ENCODE results near the gene PBX4. TPM values are rescaled to one million over a fixed set of nuclear protein-coding genes. Genes with fewer than 3 reads are reported as not detected.

The PBX4 gene
- total RNA-seq, 6 experiments from 2014 or later, result 0.23 to 0.40 (median 0.30) TPM; not detected in 1

DNA sequence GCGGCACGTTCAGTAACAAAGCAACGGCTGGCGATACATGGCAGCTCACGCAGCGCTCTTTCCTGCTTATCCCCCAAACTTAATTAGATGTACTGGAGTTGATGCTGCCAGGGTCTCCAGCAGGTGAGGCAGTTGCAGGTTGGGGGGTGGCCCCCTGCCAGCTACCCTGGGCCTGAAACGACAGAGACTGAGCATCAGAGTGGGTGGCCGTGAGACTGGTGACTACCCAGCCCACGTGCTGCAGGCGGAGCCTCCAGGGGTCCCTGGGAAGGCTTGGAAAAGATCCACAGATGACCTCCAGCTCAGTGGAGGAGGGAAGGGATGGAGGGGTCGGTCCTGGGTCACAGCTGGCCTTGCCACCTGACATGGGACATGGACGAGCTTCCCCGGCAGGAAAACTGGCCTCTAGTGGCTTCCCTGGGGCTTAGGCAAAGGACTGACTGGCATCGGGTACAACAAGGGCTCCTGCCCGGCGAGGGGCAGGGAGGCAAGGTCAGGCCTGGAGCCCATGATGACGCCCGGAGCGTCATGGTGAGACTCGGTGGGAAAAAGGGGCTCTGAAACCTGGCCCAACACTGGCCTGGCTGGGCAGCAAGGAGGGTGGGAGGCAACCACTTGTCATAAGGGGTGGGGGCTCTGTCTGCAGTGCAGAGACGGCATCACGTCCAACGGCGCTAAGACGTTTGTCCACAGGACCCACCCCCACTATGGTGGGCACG is 56.4 kb downstream of the PBX4 start:
- Mint-ChIP-seq H3K9me3 (no peaks in the 10 kb centered on the region), H3K4me3 (no peak overlapping the region), H3K4me1 (ENCODE audit: low read depth) (peaks cover 6% of the 10 kb centered on the region), H3K27me3 (ENCODE audit: insufficient read depth) (peaks cover 5% of the 10 kb centered on the region), H3K27ac (no peak overlapping the region), H3K36me3 (ENCODE audit: low read depth) (no peaks in the 10 kb centered on the region)
- no peak for TF ChIP-seq CTCF (IDR thresholded peaks at IDR 0.05)
- no peak for DNase-seq

DNA sequence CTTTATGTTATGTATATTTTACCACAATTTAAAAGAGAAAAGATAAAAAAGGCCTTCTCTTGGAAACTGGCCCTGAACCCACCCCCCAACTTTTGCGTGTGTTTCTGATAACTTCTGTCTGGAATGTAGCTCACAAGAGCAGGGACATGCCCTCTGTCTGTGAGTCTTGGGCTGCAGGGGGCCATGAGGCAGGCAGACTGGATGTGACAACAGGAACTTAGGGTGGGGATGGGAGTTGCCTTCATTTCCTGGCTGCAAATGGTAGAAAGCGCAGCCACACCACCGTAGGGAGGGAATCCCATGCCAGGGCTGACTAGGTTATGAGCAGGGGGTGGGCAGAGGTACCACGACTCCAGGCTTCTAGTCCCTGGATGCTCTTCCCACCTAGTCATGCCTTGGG is 58.6 kb downstream of the PBX4 start:
- no peaks in the 10 kb centered on the region for H3K4me1 Mint-ChIP-seq (ENCODE audit: low read depth)
- H3K4me3 Mint-ChIP-seq, result no peak overlapping the region
- H3K9me3 Mint-ChIP-seq, result no peaks in the 10 kb centered on the region
- no peak for TF ChIP-seq CTCF (IDR thresholded peaks at IDR 0.05)
- H3K27me3 Mint-ChIP-seq (ENCODE audit: insufficient read depth), result peaks cover 5% of the 10 kb centered on the region
- no peak for DNase-seq
- no peaks in the 10 kb centered on the region for H3K36me3 Mint-ChIP-seq (ENCODE audit: low read depth)
- no peak overlapping the region for H3K27ac Mint-ChIP-seq

- Mint-ChIP-seq H3K4me3 (no peak overlapping the region), H3K4me1 (ENCODE audit: low read depth) (no peaks in the 10 kb centered on the region), H3K36me3 (ENCODE audit: low read depth) (no peaks in the 10 kb centered on the region), H3K27ac (no peak overlapping the region), H3K27me3 (ENCODE audit: insufficient read depth) (peaks cover 5% of the 10 kb centered on the region), H3K9me3 (no peaks in the 10 kb centered on the region)
- DNase-seq, result no peak
- TF ChIP-seq CTCF (IDR thresholded peaks at IDR 0.05), result no peak
These were observed 59.9 kb downstream of the PBX4 start for GRCh38 chr19:19558636-19559035.

DNA sequence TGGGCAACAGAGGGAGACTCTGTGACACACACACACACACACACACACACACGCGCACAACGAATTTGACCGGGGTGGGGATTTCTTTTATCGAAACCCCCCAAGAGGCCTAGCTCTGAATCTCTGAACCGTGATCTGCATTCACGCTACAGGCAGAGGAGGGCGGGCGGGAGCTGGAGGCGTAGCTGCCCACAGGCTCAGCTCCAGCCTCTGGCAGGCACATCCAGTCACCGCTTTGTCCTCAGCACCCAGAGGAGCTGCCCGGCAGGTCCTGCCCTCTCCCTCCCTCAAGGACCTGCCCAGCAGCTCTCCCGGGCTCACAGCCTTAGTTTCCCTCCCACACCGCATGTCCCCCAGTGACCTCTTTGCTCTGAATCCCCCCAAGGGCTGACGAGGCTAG is 60.4 kb downstream of the PBX4 start:
- no peak for TF ChIP-seq CTCF (IDR thresholded peaks at IDR 0.05)
- Mint-ChIP-seq H3K36me3 (ENCODE audit: low read depth) (no peaks in the 10 kb centered on the region), H3K4me3 (no peak overlapping the region), H3K27ac (no peak overlapping the region), H3K4me1 (ENCODE audit: low read depth) (no peaks in the 10 kb centered on the region), H3K9me3 (no peaks in the 10 kb centered on the region), H3K27me3 (ENCODE audit: insufficient read depth) (peaks cover 8% of the 10 kb centered on the region)
- no peak for DNase-seq

DNA sequence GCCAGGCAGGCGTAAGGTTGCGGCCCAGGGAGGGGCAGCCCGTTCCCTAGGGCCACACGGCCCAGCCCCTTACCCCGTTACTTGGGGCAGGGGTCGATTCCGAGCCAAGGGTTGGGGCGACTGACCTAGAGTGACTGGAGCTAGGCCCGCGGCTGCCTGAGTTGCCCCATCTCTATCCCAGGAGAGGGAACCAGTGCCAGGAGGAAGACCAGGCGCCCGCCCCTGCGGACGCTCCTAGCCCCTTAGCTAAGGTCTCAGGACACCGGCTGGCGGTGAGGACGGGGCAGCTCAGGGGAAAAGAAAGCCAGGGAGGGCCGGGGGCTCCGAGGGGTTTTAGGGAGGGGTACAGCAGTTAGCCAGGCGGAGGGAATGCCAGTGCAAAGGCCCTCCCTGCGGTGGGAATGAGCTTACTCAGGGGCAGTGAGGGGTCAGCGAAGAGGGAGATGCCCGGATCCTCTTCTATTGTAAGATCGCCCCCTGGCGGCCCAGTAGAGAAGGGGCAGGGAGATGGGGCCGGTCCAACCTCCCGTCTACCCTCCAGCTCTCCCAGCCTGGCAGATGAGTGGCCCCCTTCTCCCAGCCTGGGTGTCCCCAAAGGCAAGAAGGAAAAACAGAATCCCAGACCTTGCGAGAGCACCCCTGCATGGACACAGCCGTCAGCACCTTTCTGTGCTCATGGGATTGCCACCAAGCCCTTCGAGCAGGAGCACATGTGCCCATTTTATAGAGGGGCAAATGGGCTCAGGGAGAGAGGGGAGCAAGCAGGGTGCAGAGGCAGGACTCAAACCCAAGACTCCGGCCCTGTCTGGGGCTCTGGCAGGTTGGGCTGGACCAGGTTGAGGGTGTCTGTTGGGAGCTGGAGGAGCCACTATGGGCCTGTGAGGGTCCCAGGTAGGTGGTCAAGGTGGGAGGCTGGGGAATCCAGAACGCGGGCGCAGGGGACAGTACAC is 64.1 kb downstream of the PBX4 start:
- Mint-ChIP-seq H3K36me3 (ENCODE audit: low read depth) (no peaks in the 10 kb centered on the region), H3K9me3 (no peaks in the 10 kb centered on the region), H3K27ac (no peak overlapping the region), H3K27me3 (ENCODE audit: insufficient read depth) (peaks cover 11% of the 10 kb centered on the region), H3K4me3 (no peak overlapping the region), H3K4me1 (ENCODE audit: low read depth) (peaks cover 5% of the 10 kb centered on the region)
- TF ChIP-seq CTCF (IDR thresholded peaks at IDR 0.05), result peak; percentile 91
- DNase-seq, result no peak
